Prostate gland (tissue), 2 donors: Measurements from ENCODE around the gene CLPSL1.

Experiments
- CTCF ChIP-seq, 4 experiments: fragments of 200-600 bp in 2 of 4; fragments of 450-650 bp in 2 of 4; sonication (generic) in 2 of 4; IDR thresholded peaks; 1 replicate in 3 of 4; 2 replicates in 1 of 4; pipeline ENCODE4 v1.5.1; 2016 to 2019; ENCODE audit warnings: antibody characterized with exemption in 4 of 4, mild to moderate bottlenecking in 2 of 4, moderate library complexity in 2 of 4
- POLR2A ChIP-seq: fragments of 450-650 bp; IDR thresholded peaks from one replicate; pipeline ENCODE4 v1.6.1; 2016; ENCODE audit warnings: antibody characterized with exemption, mild to moderate bottlenecking

- TF ChIP-seq CTCF (IDR thresholded peaks at IDR 0.05): peak; percentile 77 to 99 (median 92)
- no peak for TF ChIP-seq POLR2A
These were observed 43.2 kb upstream of the CLPSL1 start for GRCh38 chr6:35737413-35738211.
